IPS-15b (cell line): ENCODE measurements around the gene DTNA.

Experiments
- H3K27me3 ChIP-seq: one replicate; pipeline ENCODE4 v1.6.1; 2013; ENCODE audit warnings: low read length; ENCODE audit not compliant: control insufficient read depth, insufficient read depth
- H3K36me3 ChIP-seq: one replicate; pipeline ENCODE4 v1.6.1; 2013; ENCODE audit warnings: low read length; ENCODE audit not compliant: control insufficient read depth, insufficient read depth
- H3K4me1 ChIP-seq: one replicate; pipeline ENCODE4 v1.6.1; 2013; ENCODE audit warnings: mild to moderate bottlenecking, low read length; ENCODE audit not compliant: control insufficient read depth, insufficient read depth
- H3K4me3 ChIP-seq: one replicate; pipeline ENCODE4 v1.5.1; 2013; ENCODE audit warnings: low read depth, low read length
- H3K9ac ChIP-seq: one replicate; pipeline ENCODE4 v1.6.1; 2013; ENCODE audit warnings: low read depth, mild to moderate bottlenecking, low read length
- H3K9me3 ChIP-seq: one replicate; pipeline ENCODE4 v1.6.1; 2013; ENCODE audit warnings: mild to moderate bottlenecking, low read length; ENCODE audit not compliant: control insufficient read depth, insufficient read depth

Gene DTNA

GRCh38 chr18:34932792-34933466, 222.8 kb downstream of the DTNA start:
- Histone ChIP-seq H3K9me3 (no peaks in the 10 kb centered on the region), H3K4me1 (peaks cover 2% of the 10 kb centered on the region), H3K9ac (no peak overlapping the region), H3K36me3 (no peaks in the 10 kb centered on the region), H3K27me3 (no peaks in the 10 kb centered on the region), H3K4me3 (no peak overlapping the region)

- H3K27me3 ChIP-seq: no peaks in the 10 kb centered on the region
- no peak overlapping the region for H3K9ac ChIP-seq
- no peaks in the 10 kb centered on the region for H3K9me3 ChIP-seq
- no peaks in the 10 kb centered on the region for H3K36me3 ChIP-seq
- no peaks in the 10 kb centered on the region for H3K4me1 ChIP-seq
- H3K4me3 ChIP-seq: no peak overlapping the region
These were observed 224.0 kb downstream of the DTNA start for GRCh38 chr18:34933909-34934661.

- H3K27me3 ChIP-seq: no peaks in the 10 kb centered on the region
- peaks cover 7% of the 10 kb centered on the region for H3K4me1 ChIP-seq
- H3K4me3 ChIP-seq: no peak overlapping the region
- H3K9me3 ChIP-seq: no peaks in the 10 kb centered on the region
- H3K36me3 ChIP-seq: no peaks in the 10 kb centered on the region
- no peak overlapping the region for H3K9ac ChIP-seq
These were observed 226.7 kb downstream of the DTNA start for GRCh38 chr18:34936772-34937171.

GRCh38 chr18:34938090-34938489, 228.0 kb downstream of the DTNA start:
- Histone ChIP-seq H3K27me3 (no peaks in the 10 kb centered on the region), H3K36me3 (no peaks in the 10 kb centered on the region), H3K4me3 (no peak overlapping the region), H3K9me3 (no peaks in the 10 kb centered on the region), H3K4me1 (peaks cover 12% of the 10 kb centered on the region), H3K9ac (no peak overlapping the region)
